GM21526 (cell line): ENCODE data around the gene UPF3A.
"Not testable (repeated sequence)": the region's sequence is repeated elsewhere in the genome, so short reads cannot be mapped to it uniquely, and the experiment has no call there.

Source experiments
- ATAC-seq: cut with Tn5 transposase; IDR thresholded peaks from one replicate; pipeline ENCODE4 v1.9.1; 2021; ENCODE audit warnings: moderate library complexity; ENCODE audit not compliant: unreplicated experiment, low FRiP score

UPF3A gene

GRCh38 chr13:114261328-114261965 lies 20.0 kb upstream of the UPF3A start:
- no peak for ATAC-seq

DNA sequence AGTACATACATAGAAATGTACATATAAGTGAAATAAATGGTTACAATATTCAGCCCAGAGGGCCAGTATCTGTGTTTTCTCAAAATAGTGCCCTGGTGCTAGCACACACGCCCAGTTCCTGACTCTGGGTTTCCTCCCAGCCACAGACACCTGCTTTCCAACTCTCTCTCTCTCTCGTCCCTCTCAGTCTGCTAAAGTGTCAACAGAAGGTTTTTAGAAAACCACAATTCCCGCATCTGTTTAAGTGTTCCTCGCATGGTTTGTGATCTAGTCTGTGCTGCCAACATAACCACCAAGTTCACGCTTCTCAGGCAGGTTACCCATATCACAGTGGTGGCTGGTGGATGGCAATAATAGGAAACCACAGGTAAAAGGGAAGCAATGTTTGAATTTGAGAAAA lies 17.8 kb upstream of the UPF3A start:
- no peak for ATAC-seq

- ATAC-seq: not testable (repeated sequence)
Measured at GRCh38 chr13:114264313-114264712, 17.1 kb upstream of the UPF3A start.

DNA sequence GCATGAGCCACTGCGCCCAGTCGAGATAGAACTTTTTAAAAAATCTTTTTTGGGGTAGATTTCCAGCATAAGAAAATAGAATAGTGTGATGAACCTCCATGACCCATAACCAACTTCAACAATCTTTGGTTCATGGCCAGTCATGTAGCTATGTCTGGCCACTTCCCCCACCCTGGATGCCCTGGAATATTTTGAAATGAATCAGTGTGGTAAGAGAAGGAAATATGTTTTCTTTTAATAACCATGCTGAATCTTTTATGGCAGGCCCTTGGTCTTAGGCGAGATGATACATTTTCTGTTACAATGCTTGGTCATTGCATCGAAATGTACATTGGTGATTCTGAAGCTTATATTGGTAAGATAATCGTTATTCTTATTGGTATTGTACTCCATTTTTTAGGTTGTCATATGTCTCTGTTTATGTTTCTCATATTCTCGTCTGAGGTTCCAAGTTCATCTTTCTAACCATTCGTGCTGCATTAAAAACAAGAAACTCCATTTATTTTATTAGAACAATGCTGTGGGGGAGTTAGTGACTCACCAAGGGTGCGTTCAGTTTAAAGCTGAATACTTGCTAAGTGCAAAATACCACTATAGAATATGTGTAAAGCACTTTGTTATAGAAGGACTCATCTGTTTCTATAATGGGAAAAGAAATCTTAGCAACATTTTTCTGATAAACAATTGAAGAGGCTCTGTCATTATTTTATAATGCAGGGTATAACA lies 16.4 kb upstream of the UPF3A start:
- ATAC-seq: no peak

DNA sequence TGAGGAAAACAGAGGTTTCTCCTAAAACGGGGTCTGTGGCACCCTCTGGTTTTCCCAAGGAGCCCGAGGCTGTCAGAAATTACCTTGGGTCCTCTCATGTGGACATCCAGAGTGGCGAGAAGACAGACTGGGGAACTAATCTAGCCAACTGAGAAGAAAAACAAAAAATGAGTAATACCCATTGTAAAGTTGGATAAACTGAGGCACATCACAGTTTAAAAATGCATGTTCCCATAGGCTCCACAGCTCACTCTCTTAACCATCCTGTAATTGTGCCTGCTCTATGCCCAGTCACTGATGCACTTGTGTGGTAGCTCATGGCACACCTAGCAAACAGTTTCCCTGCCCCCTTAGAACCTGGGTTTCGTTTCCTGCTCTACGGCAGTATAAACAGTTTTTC lies 15.2 kb upstream of the UPF3A start:
- no peak for ATAC-seq

DNA sequence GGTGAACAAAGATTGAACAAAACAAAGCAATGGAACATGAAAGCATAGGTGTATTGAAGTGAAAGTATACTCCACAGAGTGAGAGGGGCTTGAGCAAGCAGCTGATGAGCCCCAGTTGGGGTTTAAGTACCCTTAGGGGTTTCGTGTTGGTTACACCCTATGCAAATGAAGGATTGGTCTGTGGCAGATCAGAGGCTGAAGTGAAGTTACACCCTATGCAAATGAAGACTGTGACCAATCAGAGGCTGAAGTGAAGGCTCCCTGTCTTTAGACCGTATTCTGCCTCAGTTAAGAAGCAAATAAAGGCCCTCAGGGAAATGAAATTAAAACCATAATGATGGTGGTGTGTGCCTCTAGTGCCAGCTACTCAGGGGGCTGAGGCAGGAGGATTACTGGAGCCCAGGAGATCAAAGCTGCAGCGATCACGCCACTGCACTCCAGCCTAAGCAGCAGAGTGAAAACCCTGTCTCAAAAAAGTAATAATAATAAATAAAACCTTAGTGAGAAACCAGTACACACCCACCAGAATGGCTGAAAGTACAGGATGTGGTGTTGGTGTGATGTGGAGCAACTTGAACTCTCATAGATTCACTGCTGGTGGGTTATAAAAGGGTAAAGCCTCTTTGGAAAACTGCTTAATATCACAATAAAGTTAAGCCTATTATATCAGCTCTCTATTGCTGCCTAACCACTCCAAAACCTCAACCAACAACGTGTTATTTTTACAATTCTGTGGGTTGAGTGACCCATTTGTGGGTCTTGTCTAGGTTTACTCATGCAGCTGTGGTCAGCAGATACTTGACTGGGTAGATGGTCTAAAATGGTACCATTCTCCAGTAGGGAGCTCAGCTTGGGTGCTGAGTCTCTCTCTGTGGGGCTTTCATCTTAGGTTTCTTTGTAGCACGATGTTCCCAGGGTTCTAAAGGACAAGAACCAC lies 12.8 kb upstream of the UPF3A start:
- ATAC-seq: no peak

DNA sequence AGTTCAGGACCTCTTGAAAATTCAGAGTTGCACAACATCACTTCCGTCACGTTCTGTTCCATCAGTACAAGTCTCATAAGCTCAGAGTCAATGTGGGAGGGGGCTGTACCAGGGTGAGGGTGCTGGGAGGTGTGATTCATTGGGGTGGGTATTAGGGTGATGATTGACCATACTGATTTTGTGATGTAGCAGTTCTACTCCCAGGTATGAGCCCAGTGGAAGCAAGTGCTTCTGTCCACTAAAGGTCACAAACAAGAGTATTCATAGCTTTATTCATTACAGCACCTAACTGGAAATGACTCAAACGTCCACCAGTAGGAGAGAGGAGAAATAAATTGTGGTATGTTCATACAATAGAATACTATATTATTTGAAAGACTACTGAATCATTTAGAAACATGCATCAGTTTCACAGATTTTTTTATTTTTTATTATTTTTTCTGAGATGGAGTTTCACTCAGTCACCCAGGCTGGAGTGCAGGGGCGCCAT lies 12.1 kb upstream of the UPF3A start:
- no peak for ATAC-seq

DNA sequence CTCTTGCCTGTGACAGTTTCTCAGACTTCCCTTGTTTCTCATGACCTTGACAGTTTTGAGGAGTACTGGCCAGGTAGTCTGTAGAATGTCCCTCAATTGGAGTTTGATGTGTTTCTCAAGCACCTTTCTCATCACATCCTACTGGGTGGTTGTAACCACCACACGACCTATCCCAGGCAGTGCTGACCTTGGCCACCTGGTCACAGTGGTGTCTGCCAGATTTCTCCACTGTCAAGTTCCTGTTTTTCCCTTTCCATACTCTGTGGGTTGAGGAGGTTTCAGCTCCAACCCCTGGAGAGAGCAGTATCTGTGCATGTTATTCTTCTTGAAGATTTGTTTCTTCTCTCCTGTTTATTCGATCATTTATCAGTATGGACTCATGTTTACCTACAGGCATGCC lies 8.4 kb upstream of the UPF3A start:
- ATAC-seq: no peak

DNA sequence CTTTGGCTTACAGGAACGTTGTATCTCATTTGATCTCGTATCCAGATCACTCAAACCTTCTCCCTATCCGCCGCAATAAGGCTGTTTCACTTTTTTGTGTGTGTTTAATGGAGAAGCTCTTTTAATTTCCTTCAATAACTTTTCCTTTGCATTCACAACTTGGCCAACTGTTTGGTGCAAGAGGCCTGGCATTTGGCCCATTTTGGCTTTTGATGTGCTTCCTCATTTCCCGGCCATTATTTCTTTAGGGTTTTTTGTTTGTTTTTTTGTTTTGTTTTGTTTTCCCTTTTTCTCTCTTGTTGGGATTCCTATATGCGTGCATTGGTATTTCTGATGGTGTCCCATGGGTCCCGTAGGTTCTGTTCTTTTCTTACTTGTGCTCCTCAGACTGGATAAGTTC lies 6.1 kb upstream of the UPF3A start:
- no peak for ATAC-seq

DNA sequence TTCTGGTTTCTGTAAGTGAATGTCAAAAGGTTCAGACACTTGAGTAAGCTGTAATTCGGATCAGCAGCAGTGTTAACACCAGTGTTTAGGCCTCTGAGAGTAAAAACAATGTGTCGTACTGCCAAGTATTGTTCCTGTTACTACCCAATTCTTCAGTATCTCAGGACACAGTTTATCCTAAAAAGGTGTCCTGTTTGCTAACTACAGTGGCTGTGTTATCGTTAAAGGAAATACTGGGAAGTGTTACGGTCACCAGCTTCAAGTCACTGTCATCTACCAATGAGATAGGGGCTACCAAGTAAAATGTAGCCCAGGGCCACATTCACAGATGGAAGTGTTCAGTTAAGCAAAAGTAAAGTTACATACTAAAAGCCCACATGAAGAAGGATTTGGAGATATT lies 2.3 kb upstream of the UPF3A start:
- ATAC-seq: no peak

DNA sequence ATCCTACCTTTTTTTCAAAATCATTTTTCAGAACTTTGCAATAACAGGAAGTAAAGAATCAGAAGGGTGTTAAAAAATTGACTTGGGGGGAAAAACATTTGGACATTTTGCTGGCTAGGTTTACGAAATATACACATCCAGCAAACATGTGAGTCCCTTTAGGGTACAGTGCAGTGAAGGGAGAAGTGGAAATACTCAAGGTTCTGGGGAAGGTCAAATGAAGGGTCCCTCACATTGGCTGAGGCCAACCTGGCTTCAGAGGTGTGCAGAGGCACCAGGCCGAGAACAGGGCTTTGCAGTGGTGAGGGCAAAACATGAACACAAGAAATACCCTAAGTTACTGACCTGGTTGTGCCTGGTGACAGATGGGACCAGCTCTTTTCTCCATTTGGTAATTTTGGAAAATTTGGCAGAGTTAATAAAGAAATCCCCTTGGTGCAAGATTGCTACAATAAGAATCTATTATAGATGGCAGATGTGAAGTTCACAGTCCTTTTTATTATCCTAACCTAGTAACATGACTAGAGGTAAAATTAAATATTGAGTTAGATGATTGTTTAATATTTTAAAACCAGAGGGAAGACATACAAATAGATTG lies 1.5 kb upstream of the UPF3A start:
- ATAC-seq: no peak

- peak; percentile 54 for ATAC-seq
Measured at GRCh38 chr13:114282041-114282670, 755 bp downstream of the UPF3A start.

DNA sequence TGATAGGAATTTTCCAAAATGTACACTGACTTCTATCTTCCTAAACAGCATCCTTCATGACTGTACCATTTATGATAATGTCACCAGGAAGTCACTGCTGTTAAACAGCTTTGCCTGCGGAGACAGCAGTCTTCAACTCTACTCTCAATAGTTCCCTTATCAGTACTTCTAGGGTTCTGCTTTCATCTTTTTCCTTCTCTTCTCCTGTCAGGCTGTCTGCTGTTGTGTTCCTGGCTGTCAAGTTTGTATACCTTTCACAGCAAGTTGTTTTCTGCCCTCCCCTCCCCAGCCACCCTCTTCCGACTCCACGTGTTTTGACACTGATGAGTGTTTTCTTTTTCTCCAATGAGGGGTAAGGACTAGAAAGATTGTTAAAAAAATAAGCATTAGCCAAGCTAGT lies 2.2 kb downstream of the UPF3A start:
- no peak for ATAC-seq

GRCh38 chr13:114284680-114285079 lies 3.3 kb downstream of the UPF3A start:
- no peak for ATAC-seq

DNA sequence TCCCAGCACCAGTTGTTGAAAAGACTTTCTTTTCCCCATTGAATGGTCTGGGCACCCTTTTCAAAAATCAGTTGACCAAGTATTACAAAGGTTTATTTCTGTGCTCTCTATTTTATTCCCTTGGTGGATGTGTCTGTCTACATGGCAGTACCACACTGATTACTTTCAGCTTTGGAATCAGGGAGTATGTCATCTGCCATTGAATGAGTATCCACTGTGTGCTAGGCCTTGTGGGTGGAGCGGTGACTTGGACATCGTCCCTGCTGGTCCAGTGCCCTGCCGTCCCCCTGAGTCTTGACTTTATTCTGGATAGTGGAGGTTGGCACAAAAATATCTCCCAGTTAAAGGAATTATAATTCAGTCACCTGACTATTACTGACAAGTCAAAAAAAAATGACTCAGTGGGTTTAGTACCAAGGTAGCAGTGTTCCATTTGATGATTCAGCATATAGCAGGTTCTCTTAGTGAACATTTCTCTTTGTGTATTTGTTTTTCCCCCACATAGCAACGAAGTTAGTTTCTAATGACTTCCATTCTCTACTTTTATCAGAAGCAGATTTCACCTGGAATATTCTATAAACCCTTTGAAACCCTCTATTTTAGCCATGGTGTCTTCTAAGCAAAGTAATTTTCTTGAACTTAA lies 3.9 kb downstream of the UPF3A start:
- ATAC-seq: no peak

DNA sequence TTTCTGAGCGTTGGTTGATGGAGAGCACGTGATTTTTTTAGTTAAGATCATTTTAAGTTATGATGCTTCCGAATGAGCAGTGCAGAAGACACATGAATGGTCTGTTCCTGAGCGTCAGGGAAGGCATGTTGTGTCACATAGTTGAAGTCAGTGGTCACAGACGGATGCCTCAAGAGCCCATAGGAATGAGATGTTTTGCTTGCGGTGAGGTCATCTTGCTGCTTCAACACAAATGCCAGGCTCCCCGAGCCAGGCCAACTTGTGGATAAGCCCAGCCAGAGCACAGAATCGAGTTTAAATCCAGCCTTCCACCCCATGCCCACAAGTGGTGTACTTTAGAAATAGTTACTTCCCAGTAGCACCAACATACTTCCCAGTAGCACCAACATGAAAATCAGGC lies 5.4 kb downstream of the UPF3A start:
- no peak for ATAC-seq

DNA sequence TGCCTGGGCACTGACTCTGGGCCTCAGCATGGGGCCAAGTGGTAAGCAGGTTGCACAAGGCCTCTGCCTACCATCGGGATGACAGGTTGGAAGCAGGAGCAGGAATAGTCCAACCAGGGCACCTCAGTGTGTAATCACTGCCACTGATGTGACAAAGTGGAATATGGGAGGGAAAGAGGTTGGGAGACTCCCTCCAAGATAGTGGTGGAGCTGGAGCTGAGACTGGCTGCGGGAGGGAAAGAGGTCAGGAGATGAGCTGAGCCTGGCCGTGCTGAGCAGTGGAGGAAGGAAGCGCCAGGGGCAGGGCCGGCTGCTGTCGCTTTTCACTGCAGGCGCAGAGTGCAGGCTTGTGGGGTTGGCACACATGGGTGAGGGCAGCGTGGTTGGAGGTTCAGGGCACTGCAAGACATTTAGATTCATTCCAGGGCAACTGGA lies 6.8 kb downstream of the UPF3A start:
- no peak for ATAC-seq

DNA sequence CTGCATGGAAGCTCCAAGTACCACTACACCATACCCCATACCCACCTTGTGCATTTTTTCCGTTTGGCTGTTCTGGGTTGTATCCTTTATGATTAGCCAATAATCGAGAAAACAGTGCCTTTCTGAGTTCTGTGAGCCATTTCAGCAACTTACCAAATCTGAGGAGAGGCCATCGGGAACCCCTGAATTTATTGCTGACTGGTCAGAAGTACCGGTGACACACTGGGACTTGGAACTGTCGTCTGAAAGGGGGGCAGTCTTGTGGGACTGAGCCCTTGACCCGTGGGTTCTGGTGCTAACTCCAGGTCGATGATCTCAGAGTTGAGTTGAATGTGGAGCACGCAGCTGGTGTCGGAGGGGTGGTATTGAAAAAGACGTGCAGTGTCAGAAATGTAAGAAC lies 15.0 kb downstream of the UPF3A start:
- no peak for ATAC-seq

GRCh38 chr13:114296902-114297301 lies 15.5 kb downstream of the UPF3A start:
- ATAC-seq: no peak

GRCh38 chr13:114298866-114299265 lies 17.5 kb downstream of the UPF3A start:
- no peak for ATAC-seq
